Uterus (tissue), 4 donors: ENCODE results near the gene PRKD3. TPM values are rescaled to one million over a fixed set of nuclear protein-coding genes. Genes with fewer than 3 reads are reported as not detected.
A peak's percentile ranks its signal among the peaks of the same experiment; 100 is the strongest.

Experiments
- DNase-seq, 2 donors: peaks; one replicate each; pipeline ENCODE4 v3.0.0-alpha.2; 2019 to 2020
- H3K27ac ChIP-seq, 2 donors: fragments of 200-600 bp; sonication (generic); 1 replicate in 1 of 2; 2 replicates in 1 of 2; pipeline ENCODE4 v1.5.1; 2016 to 2018
- H3K27me3 ChIP-seq, 2 donors: fragments of 200-600 bp; sonication (generic); one replicate each; pipeline ENCODE4 v1.5.1; 2018 to 2019; ENCODE audit warnings: control low read depth in 1 of 2
- H3K36me3 ChIP-seq, 2 donors: fragments of 200-600 bp; sonication (generic); one replicate each; pipeline ENCODE4 v1.5.1; 2019; ENCODE audit warnings: control low read depth in 1 of 2
- H3K4me1 ChIP-seq, 2 donors: fragments of 200-600 bp; sonication (generic); one replicate each; pipeline ENCODE4 v1.5.1; 2018 to 2019; ENCODE audit warnings: control low read depth in 1 of 2
- H3K4me3 ChIP-seq, 2 donors: fragments of 200-600 bp; sonication (generic); 1 replicate in 1 of 2; 2 replicates in 1 of 2; pipeline ENCODE4 v1.5.1; 2018 to 2019; ENCODE audit warnings: mild to moderate bottlenecking in 1 of 2
- H3K9me3 ChIP-seq, 2 donors: fragments of 200-600 bp; sonication (generic); one replicate each; pipeline ENCODE4 v1.5.1; 2019; ENCODE audit warnings: control low read depth in 1 of 2
- POLR2A ChIP-seq, 2 donors: fragments of 450-650 bp; IDR thresholded peaks; one replicate each; pipeline ENCODE4 v1.6.1; 2016; ENCODE audit warnings: antibody characterized with exemption in 2 of 2, mild to moderate bottlenecking in 1 of 2, moderate library complexity in 1 of 2
- intact Hi-C: fragments of 100-400 bp; cut with DNase I; formaldehyde crosslinking; loops from one replicate; pipeline ENCODE4 v1.15.1; 2023; ENCODE audit warnings: low total_unique reads
- total RNA-seq, 4 donors: library from RNA; depleted of rRNA in 3 of 4; stranded (reverse); fragments of >200 nt in 3 of 4; gene quantifications; one replicate each; pipeline versions ENCODE4 v1.1.0 to v1.2.4, GENCODE V29; 2014 to 2023
- TF ChIP-seq, protein P1 (sequence below), 4 experiments: fragments of 200-600 bp in 2 of 4; fragments of 450-650 bp in 2 of 4; sonication (generic) in 2 of 4; IDR thresholded peaks; one replicate each; pipeline ENCODE4 v1.5.1; 2016 to 2019; ENCODE audit warnings: antibody characterized with exemption in 4 of 4, mild to moderate bottlenecking in 2 of 4, moderate library complexity in 1 of 4
- donor health status: DM: yes; HTN: yes; CAD: no.

Gene PRKD3
- total RNA-seq, 4 donors from 2014 or later: 53.8 to 128 (median 57.7) TPM

DNA sequence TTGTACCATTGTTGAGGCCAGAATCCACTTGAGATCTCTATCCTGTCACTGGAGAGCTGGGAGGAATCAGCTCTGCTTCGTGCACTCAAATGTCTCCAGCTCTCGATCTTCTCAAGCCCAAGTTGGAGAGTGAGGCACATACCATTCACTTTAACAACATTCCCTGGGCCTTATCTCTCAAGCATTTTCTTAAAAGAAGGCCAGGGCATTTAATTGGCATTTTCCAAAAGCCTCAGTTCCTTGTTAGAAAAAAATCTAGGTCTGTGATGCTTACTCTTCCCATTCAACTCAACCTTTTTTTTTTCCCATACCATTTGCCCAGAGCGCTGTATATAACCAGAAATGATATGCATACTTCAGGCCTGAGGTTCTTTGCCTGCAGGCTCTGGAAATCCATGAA is 29.9 kb upstream of the PRKD3 start:
- intact Hi-C loops: no loop called here
- no peak overlapping the region for H3K27ac ChIP-seq
- H3K4me1 ChIP-seq: no peaks in the 10 kb centered on the region
- H3K9me3 ChIP-seq: no peaks in the 10 kb centered on the region
- no peak for DNase-seq
- no peaks in the 10 kb centered on the region for H3K27me3 ChIP-seq
- TF ChIP-seq, protein P1, sequence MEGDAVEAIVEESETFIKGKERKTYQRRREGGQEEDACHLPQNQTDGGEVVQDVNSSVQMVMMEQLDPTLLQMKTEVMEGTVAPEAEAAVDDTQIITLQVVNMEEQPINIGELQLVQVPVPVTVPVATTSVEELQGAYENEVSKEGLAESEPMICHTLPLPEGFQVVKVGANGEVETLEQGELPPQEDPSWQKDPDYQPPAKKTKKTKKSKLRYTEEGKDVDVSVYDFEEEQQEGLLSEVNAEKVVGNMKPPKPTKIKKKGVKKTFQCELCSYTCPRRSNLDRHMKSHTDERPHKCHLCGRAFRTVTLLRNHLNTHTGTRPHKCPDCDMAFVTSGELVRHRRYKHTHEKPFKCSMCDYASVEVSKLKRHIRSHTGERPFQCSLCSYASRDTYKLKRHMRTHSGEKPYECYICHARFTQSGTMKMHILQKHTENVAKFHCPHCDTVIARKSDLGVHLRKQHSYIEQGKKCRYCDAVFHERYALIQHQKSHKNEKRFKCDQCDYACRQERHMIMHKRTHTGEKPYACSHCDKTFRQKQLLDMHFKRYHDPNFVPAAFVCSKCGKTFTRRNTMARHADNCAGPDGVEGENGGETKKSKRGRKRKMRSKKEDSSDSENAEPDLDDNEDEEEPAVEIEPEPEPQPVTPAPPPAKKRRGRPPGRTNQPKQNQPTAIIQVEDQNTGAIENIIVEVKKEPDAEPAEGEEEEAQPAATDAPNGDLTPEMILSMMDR (IDR thresholded peaks at IDR 0.05): no peak
- TF ChIP-seq POLR2A (IDR thresholded peaks at IDR 0.05): no peak
- H3K36me3 ChIP-seq: no peaks in the 10 kb centered on the region
- no peak overlapping the region for H3K4me3 ChIP-seq

- intact Hi-C loops: no loop called here
- no peak for DNase-seq
- no peaks in the 10 kb centered on the region for H3K27me3 ChIP-seq
- H3K4me1 ChIP-seq: no peaks in the 10 kb centered on the region
- H3K36me3 ChIP-seq: no peaks in the 10 kb centered on the region
- TF ChIP-seq, protein P1 (IDR thresholded peaks at IDR 0.05): no peak
- no peak for TF ChIP-seq POLR2A (IDR thresholded peaks at IDR 0.05)
- H3K27ac ChIP-seq: no peak overlapping the region
- H3K4me3 ChIP-seq: no peak overlapping the region
- no peaks in the 10 kb centered on the region for H3K9me3 ChIP-seq
Observed at GRCh38 chr2:37350034-37350433, 25.4 kb upstream of the PRKD3 start.

- intact Hi-C loops: no loop called here
- Histone ChIP-seq H3K4me3 (no peak overlapping the region), H3K4me1 (no peaks in the 10 kb centered on the region), H3K27me3 (no peaks in the 10 kb centered on the region), H3K9me3 (no peaks in the 10 kb centered on the region), H3K36me3 (no peaks in the 10 kb centered on the region), H3K27ac (no peak overlapping the region)
- no peak for DNase-seq
- TF ChIP-seq POLR2A (IDR thresholded peaks at IDR 0.05): no peak
- TF ChIP-seq, protein P1 (IDR thresholded peaks at IDR 0.05): no peak
Observed at GRCh38 chr2:37349231-37349860, 24.7 kb upstream of the PRKD3 start.

GRCh38 chr2:37348155-37348554 is 23.5 kb upstream of the PRKD3 start:
- Histone ChIP-seq H3K27me3 (no peaks in the 10 kb centered on the region), H3K4me3 (no peak overlapping the region), H3K4me1 (no peaks in the 10 kb centered on the region), H3K27ac (no peak overlapping the region), H3K36me3 (no peaks in the 10 kb centered on the region), H3K9me3 (no peaks in the 10 kb centered on the region)
- TF ChIP-seq, protein P1 (IDR thresholded peaks at IDR 0.05): no peak
- TF ChIP-seq POLR2A (IDR thresholded peaks at IDR 0.05): no peak
- DNase-seq: no peak
- intact Hi-C loops: no loop called here

DNA sequence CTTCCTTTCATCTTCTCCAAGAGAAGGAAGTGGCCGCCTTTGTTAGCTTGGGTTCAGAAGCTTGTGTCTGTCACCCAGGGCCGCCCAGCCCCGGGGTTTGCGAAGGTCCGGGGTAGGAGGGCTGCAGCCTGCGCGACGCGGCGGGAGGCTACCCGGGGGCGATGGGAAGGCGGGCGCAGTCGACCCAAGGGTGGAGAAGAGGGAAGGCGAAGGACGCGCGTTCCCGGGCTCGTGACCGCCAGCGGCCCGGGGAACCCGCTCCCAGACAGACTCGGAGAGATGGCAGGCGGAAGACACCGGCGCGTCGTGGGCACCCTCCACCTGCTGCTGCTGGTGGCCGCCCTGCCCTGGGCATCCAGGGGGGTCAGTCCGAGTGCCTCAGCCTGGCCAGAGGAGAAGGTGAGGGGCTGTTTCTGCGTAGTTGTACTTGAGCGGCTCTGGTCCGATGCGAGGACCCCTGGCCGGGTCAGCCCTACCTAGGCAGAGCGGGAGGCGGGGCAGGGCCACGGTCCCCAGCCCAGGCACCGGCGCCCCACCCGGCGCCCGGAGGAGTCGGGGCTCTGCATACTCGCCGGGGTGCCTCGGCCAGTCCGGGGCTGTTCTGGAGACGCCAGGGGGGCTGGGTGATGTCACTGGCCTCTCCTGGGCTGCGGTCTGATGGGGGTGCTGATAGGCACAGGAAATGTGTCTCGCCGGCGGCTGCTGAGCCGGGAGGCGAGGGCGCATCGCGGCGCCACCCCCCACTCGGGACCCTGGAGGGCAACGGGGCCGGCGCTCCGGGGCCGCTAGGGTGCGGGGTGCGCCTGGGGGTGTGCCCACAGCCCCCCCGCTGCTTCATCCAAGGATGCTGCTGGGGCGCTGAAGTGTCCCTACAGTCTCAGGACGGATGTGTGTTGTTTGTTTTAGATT is 20.1 kb upstream of the PRKD3 start, which contains the start of gene QPCT:
Gene QPCT, plus strand, starts transcription at position 178 of the 909 bp plus-strand sequence. Its CDS starts 102 bp downstream, at position 280.
- Histone ChIP-seq H3K36me3 (no peaks in the 10 kb centered on the region), H3K4me1 (no peaks in the 10 kb centered on the region), H3K4me3 (peak within 1 kb of the TSS; percentile 56 to 64), H3K27ac (peak within 1 kb of the TSS; percentile 81 to 87), H3K27me3 (no peaks in the 10 kb centered on the region), H3K9me3 (no peaks in the 10 kb centered on the region)
- intact Hi-C loops: no loop called here
- DNase-seq: peak; percentile 61 to 73
- TF ChIP-seq, protein P1 (IDR thresholded peaks at IDR 0.05): no peak
- peak in 1 of 2 donors; percentile 46 for TF ChIP-seq POLR2A (IDR thresholded peaks at IDR 0.05)
